Endothelial cell of umbilical vein (primary cell): Measurements from ENCODE around the gene KCTD5. TPM values are rescaled to one million over a fixed set of nuclear protein-coding genes. Genes with fewer than 3 reads are reported as not detected.

Source experiments
- BruUV-seq: library from RNA; stranded (reverse); fragments of 400-500 nt; replicated peaks from 2 replicates; lab custom pipeline; 2021; lab: Mats Ljungman, UMichigan
- CTCF ChIA-PET: fragments of 300-600, 350-600 bp; sonication (Branson Sonifier 250); formaldehyde crosslinking; loops from one replicate; lab custom pipeline; 2021; ENCODE audit warnings: antibody characterized with exemption, inconsistent platforms; lab: Charles Lee
- POLR2A ChIA-PET: fragments of 300-600, 350-600 bp; sonication (Branson Sonifier 250); formaldehyde crosslinking; loops from one replicate; lab custom pipeline; 2021; ENCODE audit warnings: antibody characterized with exemption, inconsistent platforms; lab: Charles Lee
- DNase-seq: peaks from one replicate; pipeline ENCODE4 v3.0.0-alpha.2; 2011; ENCODE audit warnings: low read depth, low spot score
- FAIRE-seq: peaks from 2 replicates; lab custom pipeline; 2011; peaks lifted over from hg19 to GRCh38; lab: Jason Lieb, UNC
- H2AFZ ChIP-seq: 2 replicates; pipeline ENCODE4 v1.6.0; 2012; ENCODE audit warnings: low read depth, low read length, control low read depth, inconsistent platforms
- H3K27ac ChIP-seq: 2 replicates; pipeline ENCODE4 v1.5.1; 2011; ENCODE audit warnings: low read depth, mild to moderate bottlenecking, control low read depth, low read length, moderate library complexity; ENCODE audit not compliant: insufficient read depth
- H3K27me3 ChIP-seq, 2 experiments: 2 replicates each; pipeline versions ENCODE4 v1.6.0 to v1.6.1; 2011; ENCODE audit warnings: low read length in 2 of 2, mixed read lengths in 1 of 2; ENCODE audit not compliant: control insufficient read depth in 2 of 2, insufficient read depth in 2 of 2
- H3K36me3 ChIP-seq, 2 experiments: 2 replicates in 1 of 2; 3 replicates in 1 of 2; pipeline ENCODE4 v1.5.1; 2011; ENCODE audit warnings: low read length in 2 of 2, mild to moderate bottlenecking in 1 of 2, moderate library complexity in 1 of 2; ENCODE audit not compliant: control insufficient read depth in 2 of 2, insufficient read depth in 2 of 2; ENCODE audit errors: extremely low read depth in 1 of 2
- H3K4me1 ChIP-seq: 3 replicates; pipeline ENCODE4 v1.5.1; 2011; ENCODE audit warnings: mild to moderate bottlenecking, low read length; ENCODE audit not compliant: control insufficient read depth, insufficient read depth; ENCODE audit errors: extremely low read depth
- H3K4me2 ChIP-seq: 2 replicates; pipeline ENCODE4 v1.6.1; 2011; ENCODE audit warnings: low read length, control low read depth, mixed read lengths; ENCODE audit not compliant: insufficient read depth
- H3K4me3 ChIP-seq, 3 experiments: fragments of 200-600 bp in 1 of 3; sonication (generic), shearing (Covaris generic) in 1 of 3; replicated peaks in 1 of 3; 2 replicates each; pipeline ENCODE4 v1.5.1; 2011 to 2016; ENCODE audit warnings: control low read depth in 3 of 3, low read length in 3 of 3, mild to moderate bottlenecking in 2 of 3, inconsistent platforms in 1 of 3, low read depth in 1 of 3, moderate library complexity in 1 of 3; ENCODE audit not compliant: insufficient read depth in 1 of 3
- H3K79me2 ChIP-seq: 2 replicates; pipeline ENCODE4 v1.6.0; 2012; ENCODE audit warnings: low read length, inconsistent platforms; ENCODE audit not compliant: control insufficient read depth, insufficient read depth
- H3K9ac ChIP-seq: replicated peaks from 2 replicates; pipeline ENCODE3; 2011; ENCODE audit warnings: low read length, control low read depth; ENCODE audit not compliant: insufficient read depth; ENCODE audit errors: extremely low read depth
- H3K9me1 ChIP-seq: replicated peaks from 3 replicates; pipeline ENCODE4 v1.6.0; 2011; ENCODE audit warnings: mild to moderate bottlenecking, low read length; ENCODE audit not compliant: control insufficient read depth, insufficient read depth; ENCODE audit errors: extremely low read depth
- H3K9me3 ChIP-seq: replicated peaks from 2 replicates; pipeline ENCODE4 v1.5.1; 2012; ENCODE audit warnings: low read length, inconsistent platforms; ENCODE audit not compliant: control insufficient read depth, insufficient read depth
- H4K20me1 ChIP-seq: replicated peaks from 2 replicates; pipeline ENCODE3; 2011; ENCODE audit warnings: mild to moderate bottlenecking, low read length; ENCODE audit not compliant: control insufficient read depth, insufficient read depth; ENCODE audit errors: extremely low read depth
- EZH2 ChIP-seq: IDR thresholded peaks from 2 replicates; pipeline ENCODE4 v1.6.1; 2012; ENCODE audit warnings: borderline replicate concordance, low read depth, mild to moderate bottlenecking, moderate library complexity, low read length, inconsistent platforms; ENCODE audit not compliant: severe bottlenecking
- FOS ChIP-seq: IDR thresholded peaks from 2 replicates; pipeline ENCODE4 v1.6.1; 2011; ENCODE audit warnings: mild to moderate bottlenecking, low read length, moderate library complexity, borderline replicate concordance; ENCODE audit not compliant: insufficient read depth
- GATA2 ChIP-seq: IDR thresholded peaks from 2 replicates; pipeline ENCODE4 v1.7.0; 2011; ENCODE audit warnings: low read depth, mild to moderate bottlenecking, moderate library complexity, mixed read lengths, low read length; ENCODE audit not compliant: insufficient read length, insufficient read depth
- JUN ChIP-seq: IDR thresholded peaks from 2 replicates; pipeline ENCODE4 v1.6.1; 2011; ENCODE audit warnings: borderline replicate concordance, low read depth; ENCODE audit not compliant: insufficient read length, insufficient read depth
- MYC ChIP-seq: IDR thresholded peaks from one replicate; pipeline ENCODE4 v1.6.1; 2011; ENCODE audit warnings: mild to moderate bottlenecking, low read depth, low read length
- POLR2A ChIP-seq: IDR thresholded peaks from 2 replicates; pipeline ENCODE4 v1.6.1; 2012; ENCODE audit warnings: low read depth, mild to moderate bottlenecking, control low read depth, low read length
- POLR2AphosphoS5 ChIP-seq: IDR thresholded peaks from 2 replicates; pipeline ENCODE4 v1.6.1; 2012; ENCODE audit warnings: low read depth, mild to moderate bottlenecking, control low read depth, low read length, moderate library complexity; ENCODE audit not compliant: insufficient read depth
- dilution Hi-C: fragments of 300-500 bp; cut with MboI; formaldehyde crosslinking; loops from one replicate; pipeline ENCODE4 v1.15.0; 2019; ENCODE audit warnings: low sequenced_read_pairs; ENCODE audit not compliant: extremely low pct_ligation_motif_present
- intact Hi-C: fragments of 100-400 bp; cut with micrococcal nuclease; formaldehyde crosslinking; loops from one replicate; pipeline ENCODE4 v1.10.0; 2022
- polyA plus RNA-seq, 4 experiments: library from polyadenylated mRNA; depleted of rRNA in 3 of 4; stranded (reverse) in 3 of 4; unstranded in 1 of 4; fragments of >200 nt; gene quantifications; 2 replicates each; pipeline versions ENCODE4 v1.2.1 to v1.2.3, GENCODE V29; 2011 to 2012; ENCODE audit warnings: missing spikeins in 1 of 4
- total RNA-seq: library from RNA; stranded (reverse); gene quantifications from 2 replicates; pipeline ENCODE4 v1.2.3, GENCODE V29; 2021
- TF ChIP-seq, protein P1 (sequence below), 2 donors: IDR thresholded peaks; 1 replicate in 1 of 2; 2 replicates in 1 of 2; pipeline ENCODE4 v1.5.1; 2011; ENCODE audit warnings: low read length in 2 of 2, mild to moderate bottlenecking in 2 of 2, moderate library complexity in 2 of 2, control low read depth in 1 of 2, inconsistent platforms in 1 of 2, low read depth in 1 of 2; ENCODE audit not compliant: insufficient read depth in 1 of 2; ENCODE audit errors: extremely low read depth in 1 of 2
- TF ChIP-seq, protein P2 (sequence below): IDR thresholded peaks from 2 replicates; pipeline ENCODE4 v1.6.1; 2011; ENCODE audit not compliant: insufficient read depth, insufficient read length

Gene KCTD5
- total and polyA plus RNA-seq, 2 donors (not counting 3 experiments of a cell fraction or from before 2014, with no cell fraction given) = 32.2 to 42.0 TPM

DNA sequence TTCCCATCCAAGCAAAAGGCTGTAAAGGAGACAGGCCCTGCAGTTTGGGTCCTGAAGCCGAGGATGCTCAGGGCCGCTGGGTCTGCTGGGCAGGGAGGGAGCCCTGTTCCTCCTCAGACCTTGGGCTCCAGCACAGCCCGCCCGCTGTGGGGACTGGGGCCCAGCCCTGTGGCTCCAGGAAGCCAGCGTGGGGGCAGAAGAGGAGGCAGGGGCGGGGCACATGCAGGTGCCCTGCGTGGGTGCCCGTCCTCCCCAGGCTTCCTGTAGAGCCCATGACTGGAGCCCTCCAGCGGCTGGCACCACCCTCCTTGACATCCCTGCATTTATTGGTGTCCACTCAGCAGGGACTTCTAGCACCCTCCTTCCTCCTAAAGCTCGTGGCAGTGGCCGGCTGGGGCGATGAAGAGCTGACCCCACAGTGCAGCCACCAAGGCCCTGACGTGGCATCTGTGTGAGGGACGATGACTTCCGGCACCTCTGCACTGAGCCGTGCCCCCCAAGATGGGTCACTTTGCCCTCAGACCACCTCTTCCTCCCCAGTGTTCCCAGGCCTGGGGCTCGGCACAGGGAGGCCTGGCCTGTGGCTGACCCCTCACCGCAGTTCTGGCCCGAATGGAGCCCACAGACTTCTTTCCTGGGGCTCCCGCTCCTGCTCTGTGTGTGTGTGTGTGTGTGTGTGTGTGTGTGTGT, 27.8 kb downstream of the KCTD5 start:
- Histone ChIP-seq H3K9ac (no peak overlapping the region), H3K4me1 (no peaks in the 10 kb centered on the region), H3K79me2 (no peaks in the 10 kb centered on the region), H2AFZ (no peak overlapping the region), H3K9me3 (no peaks in the 10 kb centered on the region), H3K9me1 (no peaks in the 10 kb centered on the region), H3K27me3 (no peaks in the 10 kb centered on the region), H3K4me2 (no peak overlapping the region), H3K36me3 (peaks cover 0 to 20% of the 10 kb centered on the region in 2 experiments), H3K27ac (no peak overlapping the region), H4K20me1 (no peaks in the 10 kb centered on the region), H3K4me3 (no peak overlapping the region)
- TF ChIP-seq FOS (no peak), POLR2AphosphoS5 (no peak), GATA2 (no peak), JUN (no peak), EZH2 (no peak), MYC (no peak), POLR2A (no peak)
- TF ChIP-seq, protein P1, sequence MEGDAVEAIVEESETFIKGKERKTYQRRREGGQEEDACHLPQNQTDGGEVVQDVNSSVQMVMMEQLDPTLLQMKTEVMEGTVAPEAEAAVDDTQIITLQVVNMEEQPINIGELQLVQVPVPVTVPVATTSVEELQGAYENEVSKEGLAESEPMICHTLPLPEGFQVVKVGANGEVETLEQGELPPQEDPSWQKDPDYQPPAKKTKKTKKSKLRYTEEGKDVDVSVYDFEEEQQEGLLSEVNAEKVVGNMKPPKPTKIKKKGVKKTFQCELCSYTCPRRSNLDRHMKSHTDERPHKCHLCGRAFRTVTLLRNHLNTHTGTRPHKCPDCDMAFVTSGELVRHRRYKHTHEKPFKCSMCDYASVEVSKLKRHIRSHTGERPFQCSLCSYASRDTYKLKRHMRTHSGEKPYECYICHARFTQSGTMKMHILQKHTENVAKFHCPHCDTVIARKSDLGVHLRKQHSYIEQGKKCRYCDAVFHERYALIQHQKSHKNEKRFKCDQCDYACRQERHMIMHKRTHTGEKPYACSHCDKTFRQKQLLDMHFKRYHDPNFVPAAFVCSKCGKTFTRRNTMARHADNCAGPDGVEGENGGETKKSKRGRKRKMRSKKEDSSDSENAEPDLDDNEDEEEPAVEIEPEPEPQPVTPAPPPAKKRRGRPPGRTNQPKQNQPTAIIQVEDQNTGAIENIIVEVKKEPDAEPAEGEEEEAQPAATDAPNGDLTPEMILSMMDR (IDR thresholded peaks at IDR 0.05; ENCODE audit: extremely low read depth in 1 of 2, insufficient read depth in 1 of 2, low read depth in 1 of 2, low read length in 2 of 2) = no peak
- TF ChIP-seq, protein P2, sequence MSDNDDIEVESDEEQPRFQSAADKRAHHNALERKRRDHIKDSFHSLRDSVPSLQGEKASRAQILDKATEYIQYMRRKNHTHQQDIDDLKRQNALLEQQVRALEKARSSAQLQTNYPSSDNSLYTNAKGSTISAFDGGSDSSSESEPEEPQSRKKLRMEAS = no peak
- ChIA-PET POLR2A (no interaction called here), CTCF (interaction anchor here (1.0 kb wide), 1 partner anchor 18 kb away, joined by 3 read pairs; no protein-coding TSS in a partner anchor)
- intact Hi-C loops (no loop called here), dilution Hi-C loops (no loop called here)
- no TSS peak for BruUV-seq
- DNase-seq (no peak), FAIRE-seq (no peak)
